ENCODE data around the gene SPINK1.
"Not testable (repeated sequence)": the region's sequence is repeated elsewhere in the genome, so short reads cannot be mapped to it uniquely, and the experiment has no call there.

Gene SPINK1

GRCh38 chr5:147854331-147854730, 22.9 kb upstream of the SPINK1 start:
- no peak for DNase-seq

- DNase-seq = no peak
These were observed 22.0 kb upstream of the SPINK1 start for GRCh38 chr5:147853372-147853987.

GRCh38 chr5:147852365-147852764, 20.9 kb upstream of the SPINK1 start:
- no peak for DNase-seq

GRCh38 chr5:147851578-147851977, 20.1 kb upstream of the SPINK1 start:
- no peak for DNase-seq

- DNase-seq = no peak
These were observed 17.8 kb upstream of the SPINK1 start for GRCh38 chr5:147849226-147849625.

- DNase-seq = no peak
These were observed 14.1 kb upstream of the SPINK1 start for GRCh38 chr5:147845618-147846017.

GRCh38 chr5:147844846-147845245, 13.4 kb upstream of the SPINK1 start:
- no peak for DNase-seq

GRCh38 chr5:147842869-147843268, 11.4 kb upstream of the SPINK1 start:
- no peak for DNase-seq

- DNase-seq = no peak
These were observed 5.0 kb upstream of the SPINK1 start for GRCh38 chr5:147836439-147836838.

GRCh38 chr5:147835386-147835798, 3.9 kb upstream of the SPINK1 start:
- no peak for DNase-seq

GRCh38 chr5:147832541-147832940, 1.1 kb upstream of the SPINK1 start:
- DNase-seq = no peak

GRCh38 chr5:147830035-147830434, 1.4 kb downstream of the SPINK1 start:
- no peak for DNase-seq

- DNase-seq = not testable (repeated sequence)
These were observed 4.5 kb downstream of the SPINK1 start for GRCh38 chr5:147827017-147827416.

- DNase-seq = no peak
These were observed 5.1 kb downstream of the SPINK1 start for GRCh38 chr5:147826361-147826760.

- peak; percentile 39 for DNase-seq
These were observed 8.6 kb downstream of the SPINK1 start for GRCh38 chr5:147822686-147823491.

GRCh38 chr5:147822222-147822621, 9.2 kb downstream of the SPINK1 start:
- DNase-seq = not testable (repeated sequence)

GRCh38 chr5:147821766-147822165, 9.7 kb downstream of the SPINK1 start:
- DNase-seq = no peak

GRCh38 chr5:147819261-147819770, 12.2 kb downstream of the SPINK1 start:
- no peak for DNase-seq

GRCh38 chr5:147818290-147818689, 13.2 kb downstream of the SPINK1 start:
- no peak for DNase-seq

GRCh38 chr5:147813696-147814095, 17.8 kb downstream of the SPINK1 start:
- no peak for DNase-seq

GRCh38 chr5:147809830-147810666, 21.4 kb downstream of the SPINK1 start:
- no peak for DNase-seq

GRCh38 chr5:147805030-147805454, 26.4 kb downstream of the SPINK1 start:
- DNase-seq = no peak

GRCh38 chr5:147804334-147804733, 27.1 kb downstream of the SPINK1 start:
- DNase-seq = peak; percentile 37

Measured in DMS79 treated with DMSO at 0.1 percent for 48 hours (cell line).